ENCODE measurements around the gene ARHGEF19. TPM values are rescaled to one million over a fixed set of nuclear protein-coding genes. Genes with fewer than 3 reads are reported as not detected.

The ARHGEF19 gene
- total and polyA plus RNA-seq, 9 of the 15 experiments (the other 6 are each of a cell fraction or from before 2014, with no cell fraction given) = 0.73 to 21.0 (median 5.2) TPM

DNA sequence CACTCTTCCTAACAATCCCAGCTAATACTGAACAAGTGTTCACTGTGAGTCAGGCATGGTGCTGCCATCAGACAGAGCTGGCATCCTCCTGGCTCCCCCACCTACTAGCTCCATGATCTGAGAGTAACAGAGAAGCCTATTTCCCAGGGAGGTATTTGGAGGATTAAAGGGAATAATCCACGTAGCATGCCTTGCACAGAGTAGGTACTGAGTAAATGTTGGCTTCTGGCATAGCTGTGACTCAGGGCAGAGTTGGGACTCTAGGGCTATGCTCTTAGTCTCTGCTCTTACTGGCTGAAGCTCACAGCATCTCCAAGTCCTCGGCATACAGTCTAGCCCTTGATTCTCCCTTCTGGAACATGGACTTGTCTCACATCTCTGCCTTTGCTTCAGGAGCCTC, 8.2 kb downstream of the ARHGEF19 start:
- no peak for FAIRE-seq
- no TSS peak for BruUV-seq (replicated peaks)

DNA sequence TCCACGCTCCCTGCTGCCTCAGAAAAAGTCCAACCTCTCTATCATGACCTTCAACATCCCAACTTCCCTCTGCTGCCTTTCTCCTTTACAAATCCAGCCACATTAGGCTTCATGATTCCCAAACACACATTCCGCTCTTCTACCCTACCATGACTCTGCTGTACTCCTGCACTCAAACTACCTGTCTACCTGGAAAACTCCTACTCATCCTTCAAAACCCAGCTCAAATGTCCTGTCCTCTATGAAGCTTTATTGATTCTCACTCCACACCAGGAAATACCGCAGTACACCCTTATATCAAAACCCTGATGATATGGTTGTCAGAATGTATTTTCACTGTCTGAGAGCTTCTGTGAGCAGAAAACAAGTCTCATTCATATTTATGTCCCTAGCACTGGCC, 8.9 kb downstream of the ARHGEF19 start:
- no TSS peak for BruUV-seq (replicated peaks)
- DNase-seq (ENCODE audit: extremely low read depth in 1 of 4, low spot score in 3 of 4) (no peak), FAIRE-seq (no peak), ATAC-seq (no peak)
- Histone ChIP-seq H3K9ac (ENCODE audit: insufficient read depth in 1 of 2, low read depth in 2 of 2, low read length in 2 of 2) (no peak overlapping the region), H3K27ac (ENCODE audit: extremely low read depth, low read depth, low read length) (no peak overlapping the region), H3K9me3 (replicated peaks; ENCODE audit: control insufficient read depth, insufficient read depth, low read depth, low read length) (no peaks in the 10 kb centered on the region), H2AFZ (ENCODE audit: low read depth, low read length) (no peak overlapping the region), H3K4me2 (ENCODE audit: insufficient read depth, low read length) (no peak overlapping the region), H3K79me2 (ENCODE audit: control insufficient read depth, insufficient read depth, low read length) (peaks cover 8% of the 10 kb centered on the region; the same call in 2 of the 3 replicates), H3K36me3 (ENCODE audit: control insufficient read depth, insufficient read depth, low read length) (no peaks in the 10 kb centered on the region; the same call in 2 of the 3 replicates), H4K20me1 (replicated peaks; ENCODE audit: control insufficient read depth, insufficient read depth, low read length) (no peaks in the 10 kb centered on the region), H3K4me1 (replicated peaks in 1 of 2; ENCODE audit: control insufficient read depth in 2 of 2, insufficient read depth in 2 of 2, low read length in 2 of 2) (peaks cover 22 to 41% of the 10 kb centered on the region in 2 experiments), H3K27me3 (ENCODE audit: control insufficient read depth in 2 of 2, insufficient read depth in 2 of 2, low read length in 2 of 2) (no peaks in the 10 kb centered on the region), H3K9me1 (ENCODE audit: control insufficient read depth, insufficient read depth, low read length) (no peaks in the 10 kb centered on the region), H3K4me3 (no peak overlapping the region)
- CTCF ChIA-PET (ENCODE audit: low intra/inter-chr PET ratio) = no interaction called here
- POLR2A ChIA-PET = interaction anchor here (1.7 to 2.1 kb wide), 2 partner anchors 10 to 13 kb away, joined by 7 read pairs; no protein-coding TSS in a partner anchor
- 39% methylated on average over 3 of the region's 3 CpGs for WGBS (ENCODE audit: insufficient coverage, low coverage, missing lambda C conversion rate)
- intact Hi-C loops (cut with micrococcal nuclease) (no loop called here), in situ Hi-C loops (cut with MboI) (no loop called here)
- TF ChIP-seq SMARCA4 (IDR thresholded peaks at IDR 0.05) = no peak
- no peak for TF ChIP-seq ZBTB11 (CRISPR knock-in tag; IDR thresholded peaks at IDR 0.05)
- no peak for TF ChIP-seq ZNF518B (CRISPR knock-in tag; IDR thresholded peaks at IDR 0.05)
- TF ChIP-seq MAFF (IDR thresholded peaks at IDR 0.05; ENCODE audit: low read length) = no peak
- no peak for TF ChIP-seq MTF1 (CRISPR knock-in tag; IDR thresholded peaks at IDR 0.05; ENCODE audit: borderline replicate concordance)
- no peak for TF ChIP-seq XRCC4 (IDR thresholded peaks at IDR 0.05; ENCODE audit: extremely low read depth, insufficient read depth, insufficient read length)

More for the DNA sequence above, 8.2 kb downstream of the ARHGEF19 start:
- H4K20me1 ChIP-seq (replicated peaks; ENCODE audit: control insufficient read depth, insufficient read depth, low read length) = no peaks in the 10 kb centered on the region
- H3K36me3 ChIP-seq (ENCODE audit: control insufficient read depth, insufficient read depth, low read length) = no peaks in the 10 kb centered on the region
- H3K79me2 ChIP-seq (ENCODE audit: control insufficient read depth, insufficient read depth, low read length) = peaks cover 8% of the 10 kb centered on the region; the same call in 2 of the 3 replicates
- no peak overlapping the region for H3K9ac ChIP-seq (ENCODE audit: insufficient read depth in 1 of 2, low read depth in 2 of 2, low read length in 2 of 2)
- WGBS (ENCODE audit: insufficient coverage, low coverage, missing lambda C conversion rate) = 58% methylated on average over 2 of the region's 2 CpGs
- DNase-seq (ENCODE audit: extremely low read depth in 1 of 4, low spot score in 3 of 4) (no peak), ATAC-seq (no peak)
- intact Hi-C loops (cut with micrococcal nuclease) (no loop called here), in situ Hi-C loops (cut with MboI) (no loop called here)
- no peak overlapping the region for H3K4me3 ChIP-seq
- H3K27me3 ChIP-seq (ENCODE audit: control insufficient read depth in 2 of 2, insufficient read depth in 2 of 2, low read length in 2 of 2) = no peaks in the 10 kb centered on the region
- H3K27ac ChIP-seq (ENCODE audit: extremely low read depth, low read depth, low read length) = no peak overlapping the region
- POLR2A ChIA-PET = interaction anchor here (1.7 to 2.1 kb wide), 2 partner anchors 11 to 12 kb away, joined by 7 read pairs; no protein-coding TSS in a partner anchor
- H3K9me3 ChIP-seq (replicated peaks; ENCODE audit: control insufficient read depth, insufficient read depth, low read depth, low read length) = no peaks in the 10 kb centered on the region
- CTCF ChIA-PET (ENCODE audit: low intra/inter-chr PET ratio) = interaction anchor here (1.6 to 2.7 kb wide), 2 partner anchors 40 to 159 kb away, joined by 7 to 13 read pairs; no protein-coding TSS in a partner anchor
- peaks cover 26 to 45% of the 10 kb centered on the region in 2 experiments for H3K4me1 ChIP-seq (replicated peaks in 1 of 2; ENCODE audit: control insufficient read depth in 2 of 2, insufficient read depth in 2 of 2, low read length in 2 of 2)
- H3K4me2 ChIP-seq (ENCODE audit: insufficient read depth, low read length) = no peak overlapping the region
- H2AFZ ChIP-seq (ENCODE audit: low read depth, low read length) = no peak overlapping the region
- no peaks in the 10 kb centered on the region for H3K9me1 ChIP-seq (ENCODE audit: control insufficient read depth, insufficient read depth, low read length)
- TF ChIP-seq XRCC4 (IDR thresholded peaks at IDR 0.05; ENCODE audit: extremely low read depth, insufficient read depth, insufficient read length) (no peak), GTF2E2 (tag; IDR thresholded peaks at IDR 0.05) (no peak), ZNF764 (CRISPR knock-in tag; IDR thresholded peaks at IDR 0.05; ENCODE audit: low read depth) (no peak), DIDO1 (tag; IDR thresholded peaks at IDR 0.05; ENCODE audit: low read depth) (no peak), CXXC5 (CRISPR knock-in tag; IDR thresholded peaks at IDR 0.05) (no peak), FOS (IDR thresholded peaks at IDR 0.05; ENCODE audit: extremely low read depth, insufficient read length) (no peak)

All from K562 (cell line).